HCT116 (cell line): ENCODE results near the gene KIAA0825. TPM values are rescaled to one million over a fixed set of nuclear protein-coding genes. Genes with fewer than 3 reads are reported as not detected.

Experiments
- ATAC-seq: fragments of 200-7000 bp; cut with Tn5 transposase; 2 replicates; pipeline ENCODE4 v1.9.1; 2020; ENCODE audit warnings: mild to moderate bottlenecking, moderate library complexity
- BruUV-seq: library from RNA; stranded (reverse); fragments of 400-500 nt; replicated peaks from 2 replicates; lab custom pipeline; 2021; lab: Mats Ljungman, UMichigan
- CTCF ChIA-PET: fragments of 300-600 bp; sonication (Branson Sonifier 250); formaldehyde crosslinking; loops from one replicate; lab custom pipeline; 2021; ENCODE audit warnings: antibody characterized with exemption; lab: Charles Lee
- POLR2A ChIA-PET: fragments of 300-600, 350-600 bp; sonication (Branson Sonifier 250); formaldehyde crosslinking; loops from one replicate; lab custom pipeline; 2021; ENCODE audit warnings: antibody characterized with exemption; lab: Charles Lee
- RAD21 ChIA-PET, 2 experiments: fragments of 300-600 bp; sonication (Branson Sonifier 250); formaldehyde crosslinking; loops; one replicate each; lab custom pipeline; 2023; ENCODE audit warnings: low total read pairs in 2 of 2; ENCODE audit not compliant: uncharacterized antibody in 2 of 2, unreplicated experiment in 2 of 2, low non-redundant PET in 1 of 2; lab: Charles Lee
- DNase-seq: peaks from one replicate; pipeline ENCODE4 v3.0.0-alpha.2; 2010; ENCODE audit warnings: low read depth, low spot score
- H2AFZ ChIP-seq: fragments of 200-600 bp; shearing (Covaris generic), sonication (generic); 2 replicates; pipeline ENCODE4 v1.6.1; 2017; ENCODE audit warnings: low read depth, mixed run types, mixed read lengths, antibody characterized with exemption, low read length; ENCODE audit not compliant: poor library complexity, severe bottlenecking
- H3K27ac ChIP-seq: 2 replicates; pipeline ENCODE4 v1.5.1; 2012; ENCODE audit warnings: low read depth, low read length
- H3K27me3 ChIP-seq: fragments of 200-600 bp; sonication (generic); 2 replicates; pipeline ENCODE4 v1.6.1; 2016; ENCODE audit warnings: mixed run types, low read length, mixed read lengths; ENCODE audit not compliant: insufficient read depth
- H3K36me3 ChIP-seq, 2 experiments: fragments of 200-500 bp in 1 of 2; fragments of 200-600 bp in 1 of 2; sonication (Bioruptor generic) in 1 of 2; sonication (generic) in 1 of 2; 2 replicates each; pipeline versions ENCODE4 v1.5.1 to v1.6.1; 2014 to 2016; ENCODE audit warnings: low read length in 2 of 2, inconsistent platforms in 1 of 2, mixed read lengths in 1 of 2, mixed run types in 1 of 2; ENCODE audit not compliant: insufficient read depth in 2 of 2, control insufficient read depth in 1 of 2
- H3K4me1 ChIP-seq, 2 experiments: fragments of 200-600 bp in 1 of 2; sonication (generic) in 1 of 2; 2 replicates each; pipeline versions ENCODE4 v1.5.1 to v1.6.1; 2012 to 2017; ENCODE audit warnings: low read length in 2 of 2, inconsistent platforms in 1 of 2, mild to moderate bottlenecking in 1 of 2, mixed read lengths in 1 of 2, mixed run types in 1 of 2, moderate library complexity in 1 of 2; ENCODE audit not compliant: insufficient read depth in 2 of 2, control insufficient read depth in 1 of 2
- H3K4me2 ChIP-seq: fragments of 200-600 bp; sonication (generic); 2 replicates; pipeline ENCODE4 v1.6.1; 2017; ENCODE audit warnings: mixed run types, low read length, mixed read lengths
- H3K4me3 ChIP-seq, 2 experiments: fragments of 200-600 bp in 1 of 2; sonication (generic) in 1 of 2; replicated peaks in 1 of 2; 2 replicates each; pipeline ENCODE4 v1.5.1; 2011 to 2016; ENCODE audit warnings: low read length in 2 of 2, control low read depth in 1 of 2, low read depth in 1 of 2, mild to moderate bottlenecking in 1 of 2, mixed read lengths in 1 of 2, mixed run types in 1 of 2
- H3K79me2 ChIP-seq: fragments of 200-600 bp; sonication (generic); 2 replicates; pipeline ENCODE4 v1.6.1; 2017; ENCODE audit warnings: mild to moderate bottlenecking, mixed run types, low read length, moderate library complexity, mixed read lengths; ENCODE audit not compliant: insufficient read depth
- H3K9ac ChIP-seq: fragments of 200-600 bp; sonication (generic); 2 replicates; pipeline ENCODE4 v1.6.1; 2016; ENCODE audit warnings: low read length, mixed read lengths
- H3K9me2 ChIP-seq: fragments of 200-600 bp; sonication (generic), shearing (Covaris generic); 2 replicates; pipeline ENCODE4 v1.6.1; 2017; ENCODE audit warnings: mixed run types, mild to moderate bottlenecking, moderate library complexity; ENCODE audit not compliant: insufficient read depth
- H3K9me3 ChIP-seq, 2 experiments: fragments of 200-500 bp in 1 of 2; fragments of 200-600 bp in 1 of 2; sonication (Bioruptor generic) in 1 of 2; sonication (generic) in 1 of 2; 2 replicates each; pipeline ENCODE4 v1.6.1; 2014 to 2017; ENCODE audit warnings: low read length in 2 of 2, mixed read lengths in 2 of 2, inconsistent platforms in 1 of 2, low read depth in 1 of 2, mild to moderate bottlenecking in 1 of 2, mixed run types in 1 of 2, moderate library complexity in 1 of 2; ENCODE audit not compliant: control insufficient read depth in 1 of 2, insufficient read depth in 1 of 2
- H4K20me1 ChIP-seq: fragments of 200-600 bp; sonication (generic), shearing (Covaris generic); 2 replicates; pipeline ENCODE4 v1.6.1; 2017; ENCODE audit warnings: mixed run types, mild to moderate bottlenecking, moderate library complexity; ENCODE audit not compliant: insufficient read depth
- CEBPB ChIP-seq: IDR thresholded peaks from 2 replicates; pipeline ENCODE4 v1.6.1; 2012; ENCODE audit warnings: low read depth
- ELF1 ChIP-seq: IDR thresholded peaks from 2 replicates; pipeline ENCODE4 v1.6.1; 2012; ENCODE audit warnings: low read depth, borderline replicate concordance
- EZH2 ChIP-seq: fragments of 200-600 bp; sonication (generic); IDR thresholded peaks from 2 replicates; pipeline ENCODE4 v1.6.1; 2017; ENCODE audit warnings: antibody characterized with exemption, mixed run types
- POLR2A ChIP-seq: IDR thresholded peaks from 2 replicates; pipeline ENCODE4 v1.7.0; 2011; ENCODE audit warnings: borderline replicate concordance; ENCODE audit not compliant: insufficient read depth, insufficient read length; ENCODE audit errors: extremely low read depth
- POLR2AphosphoS5 ChIP-seq: IDR thresholded peaks from 2 replicates; pipeline ENCODE4 v1.6.1; 2011; ENCODE audit warnings: mild to moderate bottlenecking, low read depth, low read length, moderate library complexity
- RAD21 ChIP-seq: IDR thresholded peaks from 2 replicates; pipeline ENCODE4 v1.6.1; 2012; ENCODE audit warnings: low read depth, mild to moderate bottlenecking
- SIN3A ChIP-seq: IDR thresholded peaks from 2 replicates; pipeline ENCODE4 v1.6.1; 2012; ENCODE audit warnings: low read depth
- TCF7L2 ChIP-seq: IDR thresholded peaks from 2 replicates; pipeline ENCODE4 v1.7.0; 2011; ENCODE audit warnings: borderline replicate concordance, inconsistent platforms; ENCODE audit not compliant: insufficient read depth, insufficient read length; ENCODE audit errors: extremely low read depth
- ZNF274 ChIP-seq: fragments of 200-500 bp; sonication (Bioruptor generic); IDR thresholded peaks from 2 replicates; pipeline ENCODE4 v1.6.1; 2014; ENCODE audit warnings: mild to moderate bottlenecking, low read depth, low read length, inconsistent platforms
- intact Hi-C: fragments of 100-400 bp; cut with micrococcal nuclease; formaldehyde crosslinking; loops from 2 replicates; pipeline ENCODE4 v1.10.0; 2022
- total RNA-seq: library from RNA; stranded (reverse); gene quantifications from one replicate; pipeline ENCODE4 v1.2.1, GENCODE V29; 2021; ENCODE audit not compliant: unreplicated experiment
- TF ChIP-seq, protein P1 (sequence below): IDR thresholded peaks from 2 replicates; pipeline ENCODE4 v1.6.1; 2012
- TF ChIP-seq, protein P2 (sequence below): IDR thresholded peaks from 2 replicates; pipeline ENCODE4 v1.6.1; 2011; ENCODE audit warnings: mild to moderate bottlenecking, low read length, moderate library complexity; ENCODE audit not compliant: insufficient replicate concordance; ENCODE audit errors: extremely low read depth

KIAA0825 gene
- total RNA-seq, 1 experiment from 2014 or later = 1.4 TPM

DNA sequence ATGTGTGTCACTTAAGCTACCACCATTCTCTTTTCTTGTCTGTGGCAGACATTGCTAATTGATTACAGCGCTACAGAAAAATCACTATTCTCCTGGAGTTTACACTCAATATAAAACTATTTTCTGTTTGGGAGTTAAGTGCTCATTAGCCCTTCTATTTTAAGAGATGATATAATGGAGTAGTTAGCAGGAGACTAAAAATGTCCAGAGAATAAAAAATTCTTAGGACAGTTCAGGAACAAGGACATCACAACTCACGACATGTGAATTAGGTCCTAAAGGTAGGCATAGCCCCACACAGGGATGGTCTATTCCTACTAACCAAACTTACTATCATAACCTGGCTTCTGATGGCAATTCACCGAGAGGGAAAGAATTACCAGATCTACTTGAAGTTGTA is 258.5 kb downstream of the KIAA0825 start:
- no peak overlapping the region for H2AFZ ChIP-seq
- ATAC-seq = no peak
- H3K4me3 ChIP-seq = no peak overlapping the region
- DNase-seq = no peak
- H3K27me3 ChIP-seq = no peaks in the 10 kb centered on the region
- no peaks in the 10 kb centered on the region for H3K79me2 ChIP-seq
- H4K20me1 ChIP-seq = no peaks in the 10 kb centered on the region
- H3K9me3 ChIP-seq = no peaks in the 10 kb centered on the region
- ChIA-PET RAD21 (no interaction called here), CTCF (no interaction called here), POLR2A (no interaction called here)
- H3K9me2 ChIP-seq = no peaks in the 10 kb centered on the region
- no peaks in the 10 kb centered on the region for H3K36me3 ChIP-seq
- no peak overlapping the region for H3K4me2 ChIP-seq
- no TSS peak for BruUV-seq
- H3K27ac ChIP-seq = no peak overlapping the region
- intact Hi-C loops = loop anchor here (10.0 kb wide), 1 partner anchor 65 kb away; no protein-coding TSS in a partner anchor
- H3K9ac ChIP-seq = no peak overlapping the region
- H3K4me1 ChIP-seq = 0 out of 4 replicates have a peak, but pooled peaks cover 0 to 6% of the 10 kb centered on the region in 2 experiments
- TF ChIP-seq POLR2AphosphoS5 (no peak), SIN3A (no peak), POLR2A (no peak), TCF7L2 (no peak), ELF1 (no peak), CEBPB (no peak), ZNF274 (no peak), RAD21 (no peak), EZH2 (no peak)
- TF ChIP-seq, protein P1, sequence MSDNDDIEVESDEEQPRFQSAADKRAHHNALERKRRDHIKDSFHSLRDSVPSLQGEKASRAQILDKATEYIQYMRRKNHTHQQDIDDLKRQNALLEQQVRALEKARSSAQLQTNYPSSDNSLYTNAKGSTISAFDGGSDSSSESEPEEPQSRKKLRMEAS = no peak
- TF ChIP-seq, protein P2, sequence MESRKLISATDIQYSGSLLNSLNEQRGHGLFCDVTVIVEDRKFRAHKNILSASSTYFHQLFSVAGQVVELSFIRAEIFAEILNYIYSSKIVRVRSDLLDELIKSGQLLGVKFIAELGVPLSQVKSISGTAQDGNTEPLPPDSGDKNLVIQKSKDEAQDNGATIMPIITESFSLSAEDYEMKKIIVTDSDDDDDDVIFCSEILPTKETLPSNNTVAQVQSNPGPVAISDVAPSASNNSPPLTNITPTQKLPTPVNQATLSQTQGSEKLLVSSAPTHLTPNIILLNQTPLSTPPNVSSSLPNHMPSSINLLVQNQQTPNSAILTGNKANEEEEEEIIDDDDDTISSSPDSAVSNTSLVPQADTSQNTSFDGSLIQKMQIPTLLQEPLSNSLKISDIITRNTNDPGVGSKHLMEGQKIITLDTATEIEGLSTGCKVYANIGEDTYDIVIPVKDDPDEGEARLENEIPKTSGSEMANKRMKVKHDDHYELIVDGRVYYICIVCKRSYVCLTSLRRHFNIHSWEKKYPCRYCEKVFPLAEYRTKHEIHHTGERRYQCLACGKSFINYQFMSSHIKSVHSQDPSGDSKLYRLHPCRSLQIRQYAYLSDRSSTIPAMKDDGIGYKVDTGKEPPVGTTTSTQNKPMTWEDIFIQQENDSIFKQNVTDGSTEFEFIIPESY = no peak
